PFSK-1 (cell line): ENCODE results near the gene CTSW.
A peak's percentile ranks its signal among the peaks of the same experiment; 100 is the strongest.

Experiments
- FOXP2 ChIP-seq: optimal IDR thresholded peaks from 2 replicates; pipeline ENCODE3; 2011; ENCODE audit warnings: borderline replicate concordance, control low read depth, inconsistent platforms; ENCODE audit not compliant: insufficient read depth; ENCODE audit errors: extremely low read length, extremely low read depth
- POLR2AphosphoS5 ChIP-seq: IDR thresholded peaks from 2 replicates; pipeline ENCODE4 v1.6.1; 2012; ENCODE audit warnings: low read depth, mild to moderate bottlenecking, control low read depth, low read length, moderate library complexity
- SIN3A ChIP-seq: IDR thresholded peaks from 2 replicates; pipeline ENCODE4 v1.6.1; 2012; ENCODE audit warnings: mild to moderate bottlenecking, low read length, moderate library complexity, borderline replicate concordance; ENCODE audit not compliant: insufficient read depth
- TAF1 ChIP-seq: IDR thresholded peaks from 2 replicates; pipeline ENCODE4 v1.6.1; 2012; ENCODE audit warnings: low read length, control low read depth, borderline replicate concordance; ENCODE audit not compliant: insufficient read depth
- TF ChIP-seq, protein P1 (sequence below), 2 experiments: IDR thresholded peaks; 2 replicates each; pipeline versions ENCODE4 v1.6.1 to v1.8.0; 2011 to 2012; ENCODE audit warnings: low read depth in 2 of 2, low read length in 2 of 2, control low read depth in 1 of 2, inconsistent platforms in 1 of 2, mild to moderate bottlenecking in 1 of 2, moderate library complexity in 1 of 2; ENCODE audit not compliant: insufficient read depth in 1 of 2

The CTSW gene

GRCh38 chr11:65896034-65896999 is 16.7 kb downstream of the CTSW start:
- no peak for TF ChIP-seq SIN3A
- TF ChIP-seq, protein P1, sequence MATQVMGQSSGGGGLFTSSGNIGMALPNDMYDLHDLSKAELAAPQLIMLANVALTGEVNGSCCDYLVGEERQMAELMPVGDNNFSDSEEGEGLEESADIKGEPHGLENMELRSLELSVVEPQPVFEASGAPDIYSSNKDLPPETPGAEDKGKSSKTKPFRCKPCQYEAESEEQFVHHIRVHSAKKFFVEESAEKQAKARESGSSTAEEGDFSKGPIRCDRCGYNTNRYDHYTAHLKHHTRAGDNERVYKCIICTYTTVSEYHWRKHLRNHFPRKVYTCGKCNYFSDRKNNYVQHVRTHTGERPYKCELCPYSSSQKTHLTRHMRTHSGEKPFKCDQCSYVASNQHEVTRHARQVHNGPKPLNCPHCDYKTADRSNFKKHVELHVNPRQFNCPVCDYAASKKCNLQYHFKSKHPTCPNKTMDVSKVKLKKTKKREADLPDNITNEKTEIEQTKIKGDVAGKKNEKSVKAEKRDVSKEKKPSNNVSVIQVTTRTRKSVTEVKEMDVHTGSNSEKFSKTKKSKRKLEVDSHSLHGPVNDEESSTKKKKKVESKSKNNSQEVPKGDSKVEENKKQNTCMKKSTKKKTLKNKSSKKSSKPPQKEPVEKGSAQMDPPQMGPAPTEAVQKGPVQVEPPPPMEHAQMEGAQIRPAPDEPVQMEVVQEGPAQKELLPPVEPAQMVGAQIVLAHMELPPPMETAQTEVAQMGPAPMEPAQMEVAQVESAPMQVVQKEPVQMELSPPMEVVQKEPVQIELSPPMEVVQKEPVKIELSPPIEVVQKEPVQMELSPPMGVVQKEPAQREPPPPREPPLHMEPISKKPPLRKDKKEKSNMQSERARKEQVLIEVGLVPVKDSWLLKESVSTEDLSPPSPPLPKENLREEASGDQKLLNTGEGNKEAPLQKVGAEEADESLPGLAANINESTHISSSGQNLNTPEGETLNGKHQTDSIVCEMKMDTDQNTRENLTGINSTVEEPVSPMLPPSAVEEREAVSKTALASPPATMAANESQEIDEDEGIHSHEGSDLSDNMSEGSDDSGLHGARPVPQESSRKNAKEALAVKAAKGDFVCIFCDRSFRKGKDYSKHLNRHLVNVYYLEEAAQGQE (IDR thresholded peaks at IDR 0.05; ENCODE audit: insufficient read depth in 1 of 2, low read depth in 2 of 2, low read length in 2 of 2) = no peak
- no peak for TF ChIP-seq POLR2AphosphoS5
- TF ChIP-seq TAF1 = no peak
- no peak for TF ChIP-seq FOXP2

DNA sequence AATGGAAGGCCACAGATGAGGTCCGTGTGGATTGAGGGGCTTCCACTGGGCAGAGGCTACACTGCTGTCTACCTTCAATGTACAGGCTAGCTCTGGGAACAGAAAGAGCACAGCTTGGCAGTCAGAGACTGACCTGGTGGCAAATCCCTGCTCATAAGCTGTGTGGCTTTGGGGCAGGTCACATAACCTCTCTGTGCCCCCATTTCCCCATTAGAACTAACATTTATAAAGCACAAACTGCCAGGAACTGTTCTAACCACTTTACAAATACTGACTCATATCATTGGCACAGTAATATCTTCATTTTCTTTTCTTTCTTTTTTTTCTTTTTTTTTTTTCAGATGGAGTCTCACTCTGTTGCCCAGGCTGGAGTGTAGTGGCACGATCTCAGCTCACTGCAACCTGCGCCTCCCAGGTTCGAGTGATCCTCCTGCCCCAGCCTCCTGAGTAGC is 17.4 kb downstream of the CTSW start:
- no peak for TF ChIP-seq TAF1
- no peak for TF ChIP-seq SIN3A
- TF ChIP-seq, protein P1 (IDR thresholded peaks at IDR 0.05; ENCODE audit: insufficient read depth in 1 of 2, low read depth in 2 of 2, low read length in 2 of 2) = no peak
- TF ChIP-seq POLR2AphosphoS5 = no peak
- TF ChIP-seq FOXP2 = no peak

DNA sequence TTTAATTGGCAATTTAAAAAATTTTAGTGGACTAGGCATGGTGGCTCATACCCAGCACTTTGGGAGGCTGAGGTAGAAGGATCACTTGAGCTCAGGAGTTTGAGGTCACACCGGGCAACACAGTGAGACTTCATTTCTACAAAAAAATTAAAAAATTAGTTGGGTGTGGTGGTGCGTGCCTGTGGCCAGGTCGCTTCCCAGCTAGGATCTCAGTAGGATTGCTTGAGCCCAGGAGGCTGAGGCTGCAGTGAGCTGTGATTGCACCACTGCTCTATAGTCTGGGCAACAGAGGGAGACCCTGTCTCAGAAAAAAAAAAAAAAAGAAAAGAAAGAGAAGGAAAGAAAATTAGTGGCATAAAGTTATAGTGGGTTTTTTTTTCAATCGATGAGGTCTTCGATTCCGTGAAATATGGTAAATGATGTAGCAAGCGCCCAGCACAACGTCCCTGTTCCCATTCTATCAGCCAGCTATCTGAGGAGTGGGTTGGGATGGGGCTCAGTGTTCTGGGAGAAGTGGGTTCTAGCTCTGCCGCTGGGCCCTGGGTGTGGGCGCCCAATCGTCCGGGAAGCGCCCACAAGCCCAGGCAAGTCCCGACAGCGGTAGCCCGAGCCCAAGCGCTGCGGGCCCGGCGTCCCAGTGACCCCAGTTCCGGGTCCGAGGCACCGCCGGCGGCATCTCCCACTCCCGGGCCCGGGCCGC is 19.2 kb downstream of the CTSW start:
- TF ChIP-seq SIN3A (no peak), FOXP2 (no peak), POLR2AphosphoS5 (no peak), TAF1 (no peak)
- TF ChIP-seq, protein P1 (IDR thresholded peaks at IDR 0.05; ENCODE audit: insufficient read depth in 1 of 2, low read depth in 2 of 2, low read length in 2 of 2) = no peak

DNA sequence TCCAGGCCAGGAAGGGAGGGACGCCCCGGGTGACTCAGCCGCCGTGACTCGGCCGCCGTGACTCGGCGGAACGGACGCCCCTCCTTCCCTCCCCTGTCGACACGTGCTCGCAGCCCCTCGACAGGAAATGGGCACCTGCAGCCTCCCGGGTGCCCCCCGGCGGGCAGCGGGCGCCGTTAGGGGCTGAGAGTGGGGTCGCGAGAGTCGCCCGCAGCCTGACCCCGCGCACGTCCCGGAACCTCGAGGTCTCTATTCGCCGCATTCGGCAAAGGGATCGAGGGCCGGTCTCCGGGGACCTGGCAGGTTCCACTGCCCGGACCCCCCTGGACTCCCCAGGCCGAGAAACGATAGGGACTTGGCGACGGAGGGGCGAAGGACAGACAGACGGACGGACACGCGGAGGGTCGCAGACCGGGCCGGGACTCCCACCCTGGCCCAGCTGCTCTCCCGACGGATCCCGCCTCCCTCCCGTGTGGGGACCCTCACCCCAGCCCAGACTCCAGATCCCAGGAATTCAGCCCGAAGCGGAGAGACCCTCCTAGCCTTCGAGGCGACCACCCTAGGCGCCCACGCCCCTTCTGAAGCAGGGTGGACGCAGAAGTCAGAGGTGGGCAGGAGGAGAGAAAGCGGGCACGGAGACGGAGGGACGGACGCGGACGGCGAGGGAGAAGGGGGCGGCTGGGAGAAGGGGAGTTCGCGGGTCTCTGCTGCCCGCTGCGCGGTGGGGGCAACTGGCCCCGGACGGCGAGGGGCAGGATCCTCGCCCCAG is 19.9 kb downstream of the CTSW start:
- TF ChIP-seq POLR2AphosphoS5 = 0 out of 2 replicates have a peak, but pooled peaks have one; percentile 34
- TF ChIP-seq, protein P1 (IDR thresholded peaks at IDR 0.05; ENCODE audit: insufficient read depth in 1 of 2, low read depth in 2 of 2, low read length in 2 of 2) = no peak; a peak in 1 of 4 replicates
- peak; percentile 71; the same call in 1 of the 2 replicates for TF ChIP-seq SIN3A
- peak; percentile 79; the same call in 1 of the 2 replicates for TF ChIP-seq TAF1
- no peak for TF ChIP-seq FOXP2
